ENCODE results near the gene ARVCF.

The ARVCF gene

DNA sequence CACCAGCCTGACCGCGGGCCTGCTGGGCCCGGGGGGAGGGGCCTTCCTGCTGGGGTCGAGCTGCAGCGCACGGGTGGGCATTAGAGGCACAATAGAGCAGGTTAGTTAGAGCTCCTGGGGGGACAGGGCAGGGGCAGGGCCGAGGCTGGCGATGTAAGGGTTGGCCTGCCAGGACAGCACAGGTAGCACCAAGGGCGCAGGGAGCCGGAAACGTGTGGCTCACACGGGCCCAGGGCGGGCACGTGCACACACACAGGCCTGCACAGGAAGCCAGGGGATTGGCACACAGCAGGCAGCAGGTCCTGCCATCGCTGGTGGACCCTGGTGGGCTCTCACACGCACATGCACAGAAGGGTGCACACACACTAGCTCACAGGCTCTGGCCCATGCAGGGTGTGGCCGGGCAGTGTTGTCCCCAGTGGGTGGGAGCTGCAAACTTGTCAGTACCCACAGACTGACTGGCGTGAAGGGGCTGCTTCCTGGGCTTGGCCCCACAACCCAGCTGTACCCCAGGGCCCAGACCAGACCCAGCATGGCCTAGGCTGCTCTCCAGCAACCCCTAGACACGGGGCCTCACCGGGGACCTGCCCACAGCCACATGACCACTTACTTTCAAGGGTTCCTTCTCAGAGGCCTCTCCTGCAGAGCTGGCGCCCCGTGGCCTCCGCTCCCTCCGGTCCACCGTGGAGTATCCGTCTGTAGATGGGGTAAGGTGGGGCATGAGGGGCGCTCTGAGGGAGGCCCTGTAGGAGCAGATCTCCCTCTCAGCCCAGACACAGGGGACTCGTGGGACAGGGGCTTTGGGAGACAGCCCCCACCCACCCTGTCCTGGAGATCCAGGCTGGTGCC lies 45.1 kb downstream of the ARVCF start:
- no peak for DNase-seq (ENCODE audit: low read depth, low spot score)
- TF ChIP-seq, protein P1, sequence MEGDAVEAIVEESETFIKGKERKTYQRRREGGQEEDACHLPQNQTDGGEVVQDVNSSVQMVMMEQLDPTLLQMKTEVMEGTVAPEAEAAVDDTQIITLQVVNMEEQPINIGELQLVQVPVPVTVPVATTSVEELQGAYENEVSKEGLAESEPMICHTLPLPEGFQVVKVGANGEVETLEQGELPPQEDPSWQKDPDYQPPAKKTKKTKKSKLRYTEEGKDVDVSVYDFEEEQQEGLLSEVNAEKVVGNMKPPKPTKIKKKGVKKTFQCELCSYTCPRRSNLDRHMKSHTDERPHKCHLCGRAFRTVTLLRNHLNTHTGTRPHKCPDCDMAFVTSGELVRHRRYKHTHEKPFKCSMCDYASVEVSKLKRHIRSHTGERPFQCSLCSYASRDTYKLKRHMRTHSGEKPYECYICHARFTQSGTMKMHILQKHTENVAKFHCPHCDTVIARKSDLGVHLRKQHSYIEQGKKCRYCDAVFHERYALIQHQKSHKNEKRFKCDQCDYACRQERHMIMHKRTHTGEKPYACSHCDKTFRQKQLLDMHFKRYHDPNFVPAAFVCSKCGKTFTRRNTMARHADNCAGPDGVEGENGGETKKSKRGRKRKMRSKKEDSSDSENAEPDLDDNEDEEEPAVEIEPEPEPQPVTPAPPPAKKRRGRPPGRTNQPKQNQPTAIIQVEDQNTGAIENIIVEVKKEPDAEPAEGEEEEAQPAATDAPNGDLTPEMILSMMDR (IDR thresholded peaks at IDR 0.05; ENCODE audit: insufficient read depth, low read length, missing control alignments) = no peak
- POLR2A ChIA-PET = interaction anchor here (1.9 to 2.4 kb wide), 2 partner anchors 12 to 42 kb away, joined by 4 to 8 read pairs; no protein-coding TSS in a partner anchor

DNA sequence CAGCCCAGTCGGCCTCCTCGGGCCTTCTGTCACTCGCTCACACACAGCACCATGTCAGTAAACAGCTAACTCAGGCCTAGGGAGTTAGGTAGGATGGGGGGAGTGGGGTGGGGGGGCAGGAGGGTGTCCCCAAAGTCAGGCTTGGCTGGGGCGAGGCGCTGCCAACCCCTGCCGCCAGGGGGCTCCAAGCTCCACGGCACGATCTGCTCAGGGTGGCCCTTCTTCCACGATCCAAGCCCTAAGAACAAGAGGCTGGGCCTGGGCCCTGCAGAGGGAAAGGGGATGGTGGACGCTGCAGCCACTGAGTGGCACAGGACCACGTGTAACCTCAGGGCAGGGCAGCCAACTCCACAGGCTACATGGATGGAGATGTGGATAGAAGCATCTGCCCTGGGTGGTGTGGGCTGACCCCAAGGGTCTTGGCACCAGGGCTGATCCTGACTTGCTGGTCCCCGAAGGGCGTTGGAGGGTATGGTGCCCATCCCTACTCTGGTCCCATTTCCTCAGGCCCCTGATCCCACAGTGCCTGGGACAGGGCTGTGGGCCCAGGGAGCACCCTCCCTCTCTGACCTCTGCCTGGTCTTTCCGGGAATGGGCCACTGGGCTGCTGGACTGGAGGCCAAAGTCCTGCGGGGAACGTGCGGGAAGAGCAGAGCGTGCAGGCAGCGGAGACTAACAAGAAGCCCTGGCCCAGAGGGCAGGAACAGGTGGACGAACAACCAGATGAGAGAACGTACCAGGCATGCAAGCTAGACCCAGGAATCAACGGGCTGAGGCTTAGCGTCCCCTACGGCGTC lies 45.9 kb downstream of the ARVCF start:
- POLR2A ChIA-PET = interaction anchor here (0.6 to 2.4 kb wide), 4 partner anchors 13 to 44 kb away, joined by 3 to 8 read pairs (median 4); no protein-coding TSS in a partner anchor
- TF ChIP-seq, protein P1 (IDR thresholded peaks at IDR 0.05; ENCODE audit: insufficient read depth, low read length, missing control alignments) = peak; percentile 93
- H3K4me3 ChIP-seq (ENCODE audit: low read depth, low read length) = no peak overlapping the region
- CTCF ChIA-PET = interaction anchor here (0.7 to 11.5 kb wide), 21 partner anchors 8 to 321 kb away, joined by 3 to 172 read pairs (median 5); partner anchors contain the start of gene TANGO2
- no peak for DNase-seq (ENCODE audit: low read depth, low spot score)

More for the DNA sequence above, 45.1 kb downstream of the ARVCF start:
- CTCF ChIA-PET = interaction anchor here (0.9 to 11.5 kb wide), 14 partner anchors 8 to 312 kb away, joined by 3 to 172 read pairs (median 6); partner anchors contain the start of gene TANGO2
- no peak overlapping the region for H3K4me3 ChIP-seq (ENCODE audit: low read depth, low read length)

DNA sequence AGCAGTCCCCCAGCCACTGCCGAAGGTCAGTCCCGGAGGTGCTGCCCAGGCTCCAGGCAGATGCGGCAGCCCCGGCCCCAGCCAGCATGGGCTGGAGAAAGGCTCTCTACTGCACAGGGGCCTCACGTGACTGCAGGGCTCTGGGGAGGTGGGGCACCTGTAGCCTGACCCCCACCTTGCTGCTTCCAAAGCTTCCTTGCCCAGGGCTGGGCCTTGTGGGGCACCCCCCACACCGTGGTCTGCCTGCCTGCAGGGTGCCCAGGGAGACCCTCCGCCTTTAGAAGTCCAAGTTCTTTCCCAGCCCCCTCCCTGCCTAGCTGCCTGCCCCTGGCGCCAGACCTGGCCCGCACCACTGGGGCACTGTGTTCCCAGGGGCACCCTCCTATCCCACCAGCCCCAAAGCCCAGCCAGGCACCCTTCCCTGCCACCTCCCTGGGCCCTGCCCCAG lies 46.6 kb downstream of the ARVCF start:
- H3K4me3 ChIP-seq (ENCODE audit: low read depth, low read length) = no peak overlapping the region
- TF ChIP-seq, protein P1 (IDR thresholded peaks at IDR 0.05; ENCODE audit: insufficient read depth, low read length, missing control alignments) = peak; percentile 4
- CTCF ChIA-PET = interaction anchor here (0.7 to 11.5 kb wide), 18 partner anchors 9 to 322 kb away, joined by 3 to 172 read pairs (median 4); partner anchors contain the start of gene TANGO2
- no peak for DNase-seq (ENCODE audit: low read depth, low spot score)
- POLR2A ChIA-PET = interaction anchor here (0.6 to 1.9 kb wide), 3 partner anchors 14 to 44 kb away, joined by 3 to 5 read pairs (median 4); no protein-coding TSS in a partner anchor

DNA sequence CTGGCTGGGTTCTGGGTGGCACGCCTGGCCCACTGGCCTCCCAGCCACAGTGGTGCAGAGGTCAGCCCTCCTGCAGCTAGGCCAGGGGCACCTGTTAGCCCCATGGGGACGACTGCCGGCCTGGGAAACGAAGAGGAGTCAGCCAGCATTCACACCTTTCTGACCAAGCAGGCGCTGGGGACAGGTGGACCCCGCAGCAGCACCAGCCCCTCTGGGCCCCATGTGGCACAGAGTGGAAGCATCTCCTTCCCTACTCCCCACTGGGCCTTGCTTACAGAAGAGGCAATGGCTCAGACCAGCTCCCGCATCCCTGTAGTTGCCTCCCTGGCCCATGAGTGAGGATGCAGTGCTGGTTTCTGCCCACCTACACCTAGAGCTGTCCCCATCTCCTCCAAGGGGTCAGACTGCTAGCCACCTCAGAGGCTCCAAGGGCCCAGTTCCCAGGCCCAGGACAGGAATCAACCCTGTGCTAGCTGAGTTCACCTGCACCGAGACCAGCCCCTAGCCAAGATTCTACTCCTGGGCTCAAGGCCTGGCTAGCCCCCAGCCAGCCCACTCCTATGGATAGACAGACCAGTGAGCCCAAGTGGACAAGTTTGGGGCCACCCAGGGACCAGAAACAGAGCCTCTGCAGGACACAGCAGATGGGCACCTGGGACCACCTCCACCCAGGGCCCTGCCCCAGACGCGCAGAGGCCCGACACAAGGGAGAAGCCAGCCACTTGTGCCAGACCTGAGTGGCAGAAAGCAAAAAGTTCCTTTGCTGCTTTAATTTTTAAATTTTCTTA lies 47.3 kb downstream of the ARVCF start:
- DNase-seq (ENCODE audit: low read depth, low spot score) = no peak
- TF ChIP-seq, protein P1 (IDR thresholded peaks at IDR 0.05; ENCODE audit: insufficient read depth, low read length, missing control alignments) = no peak
- CTCF ChIA-PET = interaction anchor here (0.5 to 11.5 kb wide), 15 partner anchors 10 to 322 kb away, joined by 3 to 172 read pairs (median 5); no protein-coding TSS in a partner anchor
- POLR2A ChIA-PET = no interaction called here
- no peak overlapping the region for H3K4me3 ChIP-seq (ENCODE audit: low read depth, low read length)

DNA sequence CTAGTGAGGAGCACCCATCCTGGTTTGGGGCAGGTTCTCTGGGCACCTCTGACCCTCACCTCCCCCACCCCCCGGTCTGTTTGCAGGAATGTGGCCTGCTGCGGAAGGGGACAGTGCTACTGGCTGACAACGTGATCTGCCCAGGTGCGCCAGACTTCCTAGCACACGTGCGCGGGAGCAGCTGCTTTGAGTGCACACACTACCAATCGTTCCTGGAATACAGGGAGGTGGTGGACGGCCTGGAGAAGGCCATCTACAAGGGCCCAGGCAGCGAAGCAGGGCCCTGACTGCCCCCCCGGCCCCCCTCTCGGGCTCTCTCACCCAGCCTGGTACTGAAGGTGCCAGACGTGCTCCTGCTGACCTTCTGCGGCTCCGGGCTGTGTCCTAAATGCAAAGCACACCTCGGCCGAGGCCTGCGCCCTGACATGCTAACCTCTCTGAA lies 48.2 kb downstream of the ARVCF start:
- H3K4me3 ChIP-seq (ENCODE audit: low read depth, low read length) = no peak overlapping the region
- CTCF ChIA-PET = interaction anchor here (1.0 to 11.5 kb wide), 5 partner anchors 11 to 238 kb away, joined by 3 to 172 read pairs (median 9); no protein-coding TSS in a partner anchor
- POLR2A ChIA-PET = no interaction called here
- DNase-seq (ENCODE audit: low read depth, low spot score) = no peak
- TF ChIP-seq, protein P1 (IDR thresholded peaks at IDR 0.05; ENCODE audit: insufficient read depth, low read length, missing control alignments) = no peak
